OCI-LY7 (cell line): ENCODE measurements around the gene THAP2. TPM values are rescaled to one million over a fixed set of nuclear protein-coding genes. Genes with fewer than 3 reads are reported as not detected.

Source experiments
- BruUV-seq: library from RNA; stranded (reverse); fragments of 400-500 nt; replicated peaks from 2 replicates; lab custom pipeline; 2021; lab: Mats Ljungman, UMichigan
- CTCF ChIA-PET: fragments of 300-600 bp; sonication (Branson Sonifier 250); formaldehyde crosslinking; loops from one replicate; lab custom pipeline; 2022; ENCODE audit warnings: antibody characterized with exemption; ENCODE audit not compliant: unreplicated experiment; lab: Charles Lee
- POLR2A ChIA-PET: fragments of 300-600 bp; sonication (Branson Sonifier 250); formaldehyde crosslinking; loops from one replicate; lab custom pipeline; 2022; ENCODE audit warnings: antibody characterized with exemption; lab: Charles Lee
- DNase-seq: peaks from one replicate; pipeline ENCODE4 v3.0.0-alpha.2; 2015; ENCODE audit warnings: low spot score
- H2AFZ ChIP-seq: fragments of 200-600 bp; sonication (generic), shearing (Covaris generic); 2 replicates; pipeline ENCODE4 v1.6.1; 2014; ENCODE audit warnings: mild to moderate bottlenecking, antibody characterized with exemption, low read length, moderate library complexity
- H3K27ac ChIP-seq: fragments of 200-600 bp; sonication (generic); 2 replicates; pipeline ENCODE4 v1.5.1; 2014; ENCODE audit warnings: mixed run types, low read depth, mild to moderate bottlenecking, moderate library complexity, low read length, inconsistent platforms; ENCODE audit not compliant: poor library complexity, severe bottlenecking
- H3K36me3 ChIP-seq: fragments of 200-600 bp; sonication (generic); 2 replicates; pipeline ENCODE4 v1.6.1; 2014; ENCODE audit warnings: mild to moderate bottlenecking, antibody characterized with exemption, low read length, moderate library complexity, mixed read lengths; ENCODE audit not compliant: insufficient read depth
- H3K4me1 ChIP-seq: fragments of 200-600 bp; sonication (generic); 2 replicates; pipeline ENCODE4 v1.5.1; 2014; ENCODE audit warnings: mild to moderate bottlenecking, low read length; ENCODE audit not compliant: insufficient read depth, poor library complexity, severe bottlenecking
- H3K4me2 ChIP-seq: fragments of 200-600 bp; sonication (generic); 2 replicates; pipeline ENCODE4 v1.6.1; 2014; ENCODE audit warnings: mild to moderate bottlenecking, low read length
- H3K4me3 ChIP-seq: fragments of 200-600 bp; sonication (generic); 2 replicates; pipeline ENCODE4 v1.5.1; 2014; ENCODE audit warnings: mild to moderate bottlenecking, low read depth, low read length; ENCODE audit not compliant: poor library complexity, severe bottlenecking
- H3K79me2 ChIP-seq: fragments of 200-600 bp; sonication (generic); 2 replicates; pipeline ENCODE4 v1.6.1; 2016; ENCODE audit warnings: low read depth, mild to moderate bottlenecking, low read length, moderate library complexity, mixed read lengths; ENCODE audit not compliant: insufficient read depth
- H3K9me2 ChIP-seq: fragments of 200-600 bp; sonication (generic); 2 replicates; pipeline ENCODE4 v1.6.1; 2016; ENCODE audit warnings: mild to moderate bottlenecking, low read length, mixed read lengths; ENCODE audit not compliant: insufficient read depth
- H3K9me3 ChIP-seq: fragments of 200-600 bp; sonication (generic); 2 replicates; pipeline ENCODE4 v1.6.1; 2014; ENCODE audit warnings: mild to moderate bottlenecking, mixed run types, low read length, mixed read lengths
- H4K20me1 ChIP-seq: fragments of 200-600 bp; sonication (generic); 2 replicates; pipeline ENCODE4 v1.6.1; 2014; ENCODE audit warnings: mild to moderate bottlenecking, antibody characterized with exemption, low read length, moderate library complexity, mixed read lengths; ENCODE audit not compliant: insufficient read depth
- CTCF ChIP-seq: fragments of 200-600 bp; sonication (generic); conservative IDR thresholded peaks from 2 replicates; pipeline ENCODE4 v1.5.1; 2014; ENCODE audit warnings: mild to moderate bottlenecking, antibody characterized with exemption, low read length, moderate library complexity, mixed read lengths
- EZH2phosphoT487 ChIP-seq: fragments of 200-600 bp; sonication (generic); IDR thresholded peaks from 2 replicates; pipeline ENCODE4 v1.6.1; 2018; ENCODE audit warnings: low read depth, borderline replicate concordance, mild to moderate bottlenecking, mixed run types, antibody characterized with exemption, low read length, moderate library complexity, mixed read lengths
- intact Hi-C: fragments of 100-400 bp; cut with micrococcal nuclease; formaldehyde crosslinking; loops from one replicate; pipeline ENCODE4 v1.10.0; 2022; ENCODE audit not compliant: unreplicated experiment
- total RNA-seq, 2 experiments: library from RNA; depleted of rRNA in 1 of 2; stranded (reverse); fragments of >200 nt in 1 of 2; shearing (Covaris generic) in 1 of 2; gene quantifications; 2 replicates each; pipeline ENCODE4 v1.2.3, GENCODE V29; 2014 to 2022

The THAP2 gene
- total RNA-seq, 2 experiments from 2014 or later = 8.2 to 9.3 TPM

- H3K27ac ChIP-seq = no peak overlapping the region
- H3K4me2 ChIP-seq = no peak overlapping the region
- no peak overlapping the region for H3K4me3 ChIP-seq
- DNase-seq = no peak
- TF ChIP-seq CTCF (no peak), EZH2phosphoT487 (no peak)
- peaks cover 95% of the 10 kb centered on the region for H3K36me3 ChIP-seq
- H3K9me2 ChIP-seq = no peaks in the 10 kb centered on the region
- BruUV-seq = no TSS peak
- H3K9me3 ChIP-seq = no peaks in the 10 kb centered on the region
- H2AFZ ChIP-seq = no peak overlapping the region
- POLR2A ChIA-PET = interaction anchor here (0.5 to 2.3 kb wide), 8 partner anchors 10 to 103 kb away, joined by 3 to 9 read pairs (median 4); partner anchors contain the start of gene ZFC3H1
- CTCF ChIA-PET = interaction anchor here (1.0 kb wide), 1 partner anchor 10 kb away, joined by 3 read pairs; no protein-coding TSS in a partner anchor
- no peaks in the 10 kb centered on the region for H4K20me1 ChIP-seq
- H3K4me1 ChIP-seq = no peaks in the 10 kb centered on the region
- intact Hi-C loops = no loop called here
- H3K79me2 ChIP-seq = peaks cover 51% of the 10 kb centered on the region; the same call in 1 of the 2 replicates
Observed at GRCh38 chr12:71646512-71646911, 17.6 kb upstream of the THAP2 start.

- Histone ChIP-seq H3K9me3 (peaks cover 14% of the 10 kb centered on the region), H3K4me1 (no peaks in the 10 kb centered on the region), H3K27ac (no peak overlapping the region), H3K4me3 (no peak overlapping the region), H3K4me2 (no peak overlapping the region), H2AFZ (no peak overlapping the region), H3K79me2 (peaks cover 71% of the 10 kb centered on the region; the same call in 1 of the 2 replicates), H3K36me3 (peaks cover 95% of the 10 kb centered on the region), H4K20me1 (no peaks in the 10 kb centered on the region), H3K9me2 (no peaks in the 10 kb centered on the region)
- no TSS peak for BruUV-seq
- no peak for DNase-seq
- POLR2A ChIA-PET = no interaction called here
- TF ChIP-seq CTCF (no peak), EZH2phosphoT487 (no peak)
- CTCF ChIA-PET = no interaction called here
- intact Hi-C loops = no loop called here
Observed at GRCh38 chr12:71648537-71648936, 15.6 kb upstream of the THAP2 start.

- intact Hi-C loops = no loop called here
- Histone ChIP-seq H3K79me2 (peaks cover 80% of the 10 kb centered on the region; the same call in 1 of the 2 replicates), H3K9me2 (no peaks in the 10 kb centered on the region), H3K4me3 (no peak overlapping the region), H3K36me3 (peaks cover 95% of the 10 kb centered on the region), H3K9me3 (peaks cover 22% of the 10 kb centered on the region), H4K20me1 (no peaks in the 10 kb centered on the region), H3K4me2 (no peak overlapping the region), H2AFZ (no peak overlapping the region), H3K27ac (no peak overlapping the region), H3K4me1 (no peaks in the 10 kb centered on the region)
- POLR2A ChIA-PET = interaction anchor here (0.7 kb wide), 1 partner anchor 97 kb away, joined by 3 read pairs; no protein-coding TSS in a partner anchor
- no peak for DNase-seq
- CTCF ChIA-PET = interaction anchor here (0.6 kb wide), 1 partner anchor 647 kb away, joined by 4 read pairs; no protein-coding TSS in a partner anchor
- BruUV-seq = no TSS peak
- no peak for TF ChIP-seq CTCF
Observed at GRCh38 chr12:71649401-71649800, 14.7 kb upstream of the THAP2 start.
